ACHN (cell line): Measurements from ENCODE around the gene LRRC75A.
"Not testable (repeated sequence)": the region's sequence is repeated elsewhere in the genome, so short reads cannot be mapped to it uniquely, and the experiment has no call there.

ENCODE experiments used
- DNase-seq: peaks from one replicate; pipeline ENCODE4 v3.0.0-alpha.2; 2015
- in situ Hi-C: cut with HindIII; loops from 2 replicates; pipeline ENCODE4 v1.10.0; 2017; ENCODE audit warnings: low sequenced_read_pairs, low pct_ligation_motif_present, low pct_unique_long_range_greater_than_20kb

LRRC75A gene

DNA sequence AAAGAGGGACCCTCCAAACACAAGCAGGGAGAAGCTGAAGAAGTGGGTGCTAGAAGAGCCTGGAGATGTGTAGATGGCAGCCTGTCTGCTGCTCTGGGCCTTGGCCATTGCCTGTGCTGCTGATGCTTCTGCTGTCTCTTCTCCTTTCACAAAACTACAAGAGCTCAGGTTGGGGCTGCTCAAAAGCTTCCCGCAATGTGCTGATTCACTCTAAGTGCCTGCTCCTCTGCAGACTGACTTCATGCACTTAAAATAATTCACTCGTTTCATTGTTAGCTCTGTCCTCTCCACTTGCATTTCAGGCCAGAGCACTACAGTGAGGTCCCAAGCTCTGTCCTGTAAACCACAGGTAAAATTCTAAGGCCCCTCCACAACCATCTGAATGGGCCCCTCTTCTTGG, 95.3 kb downstream of the LRRC75A start:
- in situ Hi-C loops = loop anchor here (25.0 kb wide), 1 partner anchor 116 kb away; no protein-coding TSS in a partner anchor
- DNase-seq = not testable (repeated sequence)

DNA sequence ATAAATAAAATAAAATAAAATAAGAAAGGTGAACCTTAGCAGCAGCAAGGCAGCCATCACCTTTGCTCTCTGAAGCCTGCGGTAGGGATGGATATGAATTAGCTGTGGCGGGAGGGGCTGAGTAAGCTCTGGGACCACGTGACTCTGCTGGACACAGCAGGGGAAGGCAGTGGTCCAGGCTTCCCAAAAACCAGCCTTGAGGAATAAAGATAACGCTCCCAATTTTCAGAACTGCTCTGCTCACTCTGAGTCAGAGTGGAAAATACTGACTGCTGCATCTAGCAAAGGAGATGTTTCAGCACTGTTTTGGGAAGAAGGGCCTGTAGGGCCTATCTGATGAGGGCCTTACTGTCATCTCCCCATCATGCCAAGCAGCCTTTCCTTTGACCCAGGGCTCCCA, 96.1 kb downstream of the LRRC75A start:
- in situ Hi-C loops = loop anchor here (25.0 kb wide), 1 partner anchor 116 kb away; no protein-coding TSS in a partner anchor
- not testable (repeated sequence) for DNase-seq

DNA sequence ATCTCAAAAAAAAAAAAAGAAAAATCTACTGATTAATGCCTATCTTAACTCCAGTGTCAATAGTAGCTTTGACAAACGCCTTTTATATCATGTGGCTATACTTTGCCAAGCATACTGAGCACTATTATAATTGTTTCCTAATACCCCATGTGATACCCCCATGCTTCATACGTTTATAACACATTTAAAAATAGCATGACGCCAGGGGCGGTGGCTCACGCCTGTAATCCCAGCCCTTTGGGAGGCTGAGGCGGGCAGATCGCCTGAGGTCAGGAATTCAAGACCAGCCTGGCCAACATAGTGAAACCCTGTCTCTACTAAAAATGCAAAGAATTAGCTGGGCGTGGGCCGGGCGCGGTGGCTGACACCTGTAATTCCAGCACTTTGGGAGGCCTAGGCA, 99.5 kb downstream of the LRRC75A start:
- in situ Hi-C loops = loop anchor here (25.0 kb wide), 1 partner anchor 120 kb away; no protein-coding TSS in a partner anchor

More for the DNA sequence above, 99.5 kb downstream of the LRRC75A start:
- not testable (repeated sequence) for DNase-seq
